ENCODE results near the gene NAA80. TPM values are rescaled to one million over a fixed set of nuclear protein-coding genes. Genes with fewer than 3 reads are reported as not detected.

The NAA80 gene
- total and polyA plus RNA-seq, 10 of the 15 experiments (the other 5 are each of a cell fraction or from before 2014, with no cell fraction given): 0.48 to 12.7 (median 6.7) TPM

DNA sequence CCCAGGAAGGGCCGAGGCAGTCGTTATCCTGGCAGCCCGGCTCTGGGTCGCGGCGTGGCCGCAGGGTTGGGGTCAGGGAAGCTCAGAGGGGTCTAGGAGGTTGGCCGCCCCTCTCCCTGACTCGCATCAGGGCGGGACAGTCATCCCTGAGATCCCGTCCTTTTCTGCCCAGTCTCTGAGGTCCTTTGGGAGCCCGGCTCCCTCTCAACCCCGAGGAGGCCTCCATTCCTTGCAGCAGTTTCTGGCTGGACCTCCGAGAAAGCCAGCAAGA, 22.8 kb upstream of the NAA80 start:
- H3K4me2 ChIP-seq (ENCODE audit: control insufficient read depth, insufficient read depth): peak overlapping the region; percentile 64
- H3K27me3 ChIP-seq (replicated peaks in 1 of 2; ENCODE audit: control insufficient read depth in 2 of 2, insufficient read depth in 2 of 2, low read length in 1 of 2): no peaks in the 10 kb centered on the region
- H2AFZ ChIP-seq (ENCODE audit: control insufficient read depth, low read depth, low read length): peak overlapping the region; percentile 92
- H3K9me3 ChIP-seq (replicated peaks; ENCODE audit: control insufficient read depth, insufficient read depth, low read length): no peaks in the 10 kb centered on the region
- ChIA-PET POLR2A (interaction anchor here (1.2 to 2.0 kb wide), 3 partner anchors 12 to 23 kb away, joined by 3 to 12 read pairs (median 8); partner anchors contain the start of genes HYAL3 and NAA80), CTCF (interaction anchor here (0.7 to 5.1 kb wide), 5 partner anchors 14 to 96 kb away, joined by 3 to 72 read pairs (median 3); partner anchors contain the start of genes HYAL3, NAA80 and RASSF1), RAD21 (ENCODE audit: unreplicated experiment) (interaction anchor here (1.0 to 1.2 kb wide), 2 partner anchors 15 to 30 kb away, joined by 3 read pairs; partner anchors contain the start of gene IFRD2), SMC1A (ENCODE audit: uncharacterized antibody, unreplicated experiment) (interaction anchor here (1.2 kb wide), 1 partner anchor 15 kb away, joined by 3 read pairs; no protein-coding TSS in a partner anchor)
- peak overlapping the region; percentile 8; the same call in 1 of the 2 replicates for H3K27ac ChIP-seq (ENCODE audit: control insufficient read depth, insufficient read depth)
- in situ Hi-C loops (cut with MboI) (no loop called here), intact Hi-C loops (cut with micrococcal nuclease; ENCODE audit: unreplicated experiment) (no loop called here)
- FAIRE-seq (no peak), ATAC-seq (no peak), DNase-seq (ENCODE audit: low read depth, low spot score) (no peak)
- H4K20me1 ChIP-seq (ENCODE audit: control insufficient read depth, insufficient read depth): no peaks in the 10 kb centered on the region
- no TSS peak for BruUV-seq (replicated peaks)
- 81% methylated on average over 11 of the region's 14 CpGs for WGBS (ENCODE audit: insufficient coverage, insufficient replicate concordance, low lambda C conversion rate, missing lambda C conversion rate)
- peaks cover 2 to 4% of the 10 kb centered on the region in 2 experiments; a peak in 2 of 4 replicates for H3K36me3 ChIP-seq (ENCODE audit: control insufficient read depth in 2 of 2, insufficient read depth in 2 of 2, low read length in 1 of 2)
- H3K79me2 ChIP-seq (ENCODE audit: control insufficient read depth, insufficient read depth, low read length): peaks cover 10% of the 10 kb centered on the region
- peaks cover 17% of the 10 kb centered on the region for H3K4me1 ChIP-seq (ENCODE audit: control insufficient read depth, insufficient read depth, low read length)
- H3K4me3 ChIP-seq: peak overlapping the region; percentile 70
- peak overlapping the region; percentile 20; the same call in 1 of the 2 replicates for H3K9ac ChIP-seq (ENCODE audit: control insufficient read depth, insufficient read depth, low read length)
- TF ChIP-seq SMARCA5 (IDR thresholded peaks at IDR 0.05): 0 out of 2 replicates have a peak, but pooled peaks have one; percentile 13
- TF ChIP-seq ZNF622 (IDR thresholded peaks at IDR 0.05): no peak

- peak; percentile 87 for FAIRE-seq
- H3K27me3 ChIP-seq (replicated peaks in 1 of 2; ENCODE audit: control insufficient read depth in 2 of 2, insufficient read depth in 2 of 2, low read length in 1 of 2): no peaks in the 10 kb centered on the region
- no peaks in the 10 kb centered on the region for H4K20me1 ChIP-seq (ENCODE audit: control insufficient read depth, insufficient read depth)
- peak overlapping the region; percentile 88 for H3K27ac ChIP-seq (ENCODE audit: control insufficient read depth, insufficient read depth)
- SMC1A ChIA-PET (ENCODE audit: uncharacterized antibody, unreplicated experiment): interaction anchor here (1.2 kb wide), 1 partner anchor 16 kb away, joined by 3 read pairs; no protein-coding TSS in a partner anchor
- no peaks in the 10 kb centered on the region for H3K9me3 ChIP-seq (replicated peaks; ENCODE audit: control insufficient read depth, insufficient read depth, low read length)
- in situ Hi-C loops (cut with MboI): no loop called here
- RAD21 ChIA-PET (ENCODE audit: unreplicated experiment): interaction anchor here (0.6 to 1.6 kb wide), 7 partner anchors 15 to 215 kb away, joined by 3 to 6 read pairs (median 3); partner anchors contain the start of genes HYAL3, IFRD2 and NAA80
- H3K4me3 ChIP-seq: peak overlapping the region; percentile 70
- peak; percentile 91 for ATAC-seq
- CTCF ChIA-PET: interaction anchor here (0.5 to 5.1 kb wide), 7 partner anchors 15 to 95 kb away, joined by 3 to 72 read pairs (median 3); partner anchors contain the start of genes HYAL3, NAA80 and RASSF1
- peak; percentile 42 for DNase-seq (ENCODE audit: low read depth, low spot score)
- BruUV-seq (replicated peaks): no TSS peak
- 4% methylated on average over 53 of the region's 59 CpGs for WGBS (ENCODE audit: insufficient coverage, insufficient replicate concordance, low lambda C conversion rate, missing lambda C conversion rate)
- peaks cover 22% of the 10 kb centered on the region for H3K4me1 ChIP-seq (ENCODE audit: control insufficient read depth, insufficient read depth, low read length)
- POLR2A ChIA-PET: interaction anchor here (0.5 to 2.0 kb wide), 4 partner anchors 15 to 1732 kb away, joined by 3 to 12 read pairs (median 6); partner anchors contain the start of genes HYAL3 and NAA80
- H3K36me3 ChIP-seq (ENCODE audit: control insufficient read depth in 2 of 2, insufficient read depth in 2 of 2, low read length in 1 of 2): peaks cover 2 to 4% of the 10 kb centered on the region in 2 experiments; a peak in 2 of 4 replicates
- intact Hi-C loops (cut with micrococcal nuclease; ENCODE audit: unreplicated experiment): loop anchor here (1.0 kb wide), 1 partner anchor 22 kb away; the partner anchor contains the start of genes HYAL3 and NAA80
- peaks cover 5% of the 10 kb centered on the region for H3K79me2 ChIP-seq (ENCODE audit: control insufficient read depth, insufficient read depth, low read length)
- peak overlapping the region; percentile 92 for H2AFZ ChIP-seq (ENCODE audit: control insufficient read depth, low read depth, low read length)
- H3K4me2 ChIP-seq (ENCODE audit: control insufficient read depth, insufficient read depth): peak overlapping the region; percentile 64
- peak overlapping the region; percentile 83 for H3K9ac ChIP-seq (ENCODE audit: control insufficient read depth, insufficient read depth, low read length)
- peak; percentile 32; the same call in 1 of the 2 replicates for TF ChIP-seq NR2C1 (IDR thresholded peaks at IDR 0.05)
- TF ChIP-seq, protein P1, sequence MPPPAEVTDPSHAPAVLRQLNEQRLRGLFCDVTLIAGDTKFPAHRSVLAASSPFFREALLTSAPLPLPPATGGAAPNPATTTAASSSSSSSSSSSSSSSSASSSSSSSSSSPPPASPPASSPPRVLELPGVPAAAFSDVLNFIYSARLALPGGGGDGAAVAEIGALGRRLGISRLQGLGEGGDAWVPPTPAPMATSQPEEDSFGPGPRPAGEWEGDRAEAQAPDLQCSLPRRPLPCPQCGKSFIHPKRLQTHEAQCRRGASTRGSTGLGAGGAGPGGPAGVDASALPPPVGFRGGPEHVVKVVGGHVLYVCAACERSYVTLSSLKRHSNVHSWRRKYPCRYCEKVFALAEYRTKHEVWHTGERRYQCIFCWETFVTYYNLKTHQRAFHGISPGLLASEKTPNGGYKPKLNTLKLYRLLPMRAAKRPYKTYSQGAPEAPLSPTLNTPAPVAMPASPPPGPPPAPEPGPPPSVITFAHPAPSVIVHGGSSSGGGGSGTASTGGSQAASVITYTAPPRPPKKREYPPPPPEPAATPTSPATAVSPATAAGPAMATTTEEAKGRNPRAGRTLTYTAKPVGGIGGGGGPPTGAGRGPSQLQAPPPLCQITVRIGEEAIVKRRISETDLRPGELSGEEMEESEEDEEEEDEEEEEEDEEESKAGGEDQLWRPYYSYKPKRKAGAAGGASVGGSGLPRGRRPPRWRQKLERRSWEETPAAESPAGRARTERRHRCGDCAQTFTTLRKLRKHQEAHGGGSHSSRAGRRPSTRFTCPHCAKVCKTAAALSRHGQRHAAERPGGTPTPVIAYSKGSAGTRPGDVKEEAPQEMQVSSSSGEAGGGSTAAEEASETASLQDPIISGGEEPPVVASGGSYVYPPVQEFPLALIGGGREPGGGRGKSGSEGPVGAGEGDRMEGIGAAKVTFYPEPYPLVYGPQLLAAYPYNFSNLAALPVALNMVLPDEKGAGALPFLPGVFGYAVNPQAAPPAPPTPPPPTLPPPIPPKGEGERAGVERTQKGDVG (CRISPR knock-in tag; IDR thresholded peaks at IDR 0.05): no peak
- 0 out of 2 replicates have a peak, but pooled peaks have one; percentile 62 for TF ChIP-seq POLR2AphosphoS2 (IDR thresholded peaks at IDR 0.05; ENCODE audit: low read depth, low read length)
- peak; percentile 94 for TF ChIP-seq LARP7 (IDR thresholded peaks at IDR 0.05)
- peak; percentile 84 for TF ChIP-seq RB1 (IDR thresholded peaks at IDR 0.05; ENCODE audit: borderline replicate concordance)
- TF ChIP-seq ZBED1 (IDR thresholded peaks at IDR 0.05; ENCODE audit: borderline replicate concordance): no peak
- peak; percentile 71 for TF ChIP-seq ZBTB33 (IDR thresholded peaks at IDR 0.05)
Observed at GRCh38 chr3:50321336-50322114, 22.3 kb upstream of the NAA80 start.

Measured in GM12878 (cell line).